GM18867 (cell line): ENCODE measurements around the gene MVB12B.
"Not testable (repeated sequence)": the region's sequence is repeated elsewhere in the genome, so short reads cannot be mapped to it uniquely, and the experiment has no call there.

ENCODE experiments used
- ATAC-seq: cut with Tn5 transposase; IDR thresholded peaks from one replicate; pipeline ENCODE4 v1.9.1; 2021; ENCODE audit warnings: mild to moderate bottlenecking, moderate library complexity; ENCODE audit not compliant: unreplicated experiment

The MVB12B gene

GRCh38 chr9:126464694-126465441, 138.2 kb downstream of the MVB12B start:
- no peak for ATAC-seq

DNA sequence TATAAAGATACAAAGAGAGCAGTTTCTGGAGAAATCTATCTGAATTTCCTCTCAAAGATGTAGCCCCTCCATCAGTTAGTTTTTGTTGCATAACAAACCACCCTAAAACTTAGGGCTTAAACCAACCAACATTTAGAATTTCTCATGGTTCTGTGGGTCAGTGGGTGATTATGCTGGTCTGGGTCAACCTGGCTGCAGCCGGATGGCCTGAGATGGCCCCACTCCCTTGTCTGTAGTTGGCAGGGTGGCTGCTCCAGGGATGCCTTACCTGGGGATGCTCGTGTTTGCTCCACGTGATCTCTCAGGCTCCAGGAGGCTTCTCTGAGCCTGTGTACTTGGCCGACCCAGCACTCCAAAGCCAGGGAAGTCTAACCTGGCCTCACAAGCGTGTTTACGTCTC, 139.3 kb downstream of the MVB12B start:
- ATAC-seq: no peak

- no peak for ATAC-seq
Measured at GRCh38 chr9:126468141-126468825, 141.7 kb downstream of the MVB12B start.

GRCh38 chr9:126470241-126470993, 143.8 kb downstream of the MVB12B start:
- ATAC-seq: peak; percentile 33

GRCh38 chr9:126471084-126471624, 144.5 kb downstream of the MVB12B start:
- peak; percentile 85 for ATAC-seq

GRCh38 chr9:126472198-126472947, 145.7 kb downstream of the MVB12B start:
- ATAC-seq: no peak

DNA sequence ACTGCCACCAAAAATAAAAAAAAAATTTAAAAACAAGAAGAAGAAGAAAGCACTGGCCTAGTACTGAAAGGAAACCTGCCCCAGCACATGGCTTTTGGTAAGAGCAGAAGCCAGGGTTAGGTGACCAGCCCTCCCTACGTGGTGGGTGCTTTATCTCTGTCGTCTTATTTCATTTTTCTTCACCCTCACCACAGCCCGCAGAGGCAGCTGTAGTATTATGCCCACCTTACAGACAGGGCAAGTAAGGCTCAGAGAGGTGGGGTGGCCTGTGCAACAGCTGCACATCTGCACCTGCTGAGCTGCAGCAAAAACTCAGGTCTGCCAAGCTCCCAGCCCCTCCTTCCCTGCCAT, 146.3 kb downstream of the MVB12B start:
- no peak for ATAC-seq

GRCh38 chr9:126474206-126474765, 147.7 kb downstream of the MVB12B start:
- no peak for ATAC-seq

GRCh38 chr9:126474786-126475485, 148.3 kb downstream of the MVB12B start:
- no peak for ATAC-seq

- ATAC-seq: no peak
Measured at GRCh38 chr9:126475933-126476555, 149.4 kb downstream of the MVB12B start.

- not testable (repeated sequence) for ATAC-seq
Measured at GRCh38 chr9:126477432-126477831, 150.8 kb downstream of the MVB12B start.

DNA sequence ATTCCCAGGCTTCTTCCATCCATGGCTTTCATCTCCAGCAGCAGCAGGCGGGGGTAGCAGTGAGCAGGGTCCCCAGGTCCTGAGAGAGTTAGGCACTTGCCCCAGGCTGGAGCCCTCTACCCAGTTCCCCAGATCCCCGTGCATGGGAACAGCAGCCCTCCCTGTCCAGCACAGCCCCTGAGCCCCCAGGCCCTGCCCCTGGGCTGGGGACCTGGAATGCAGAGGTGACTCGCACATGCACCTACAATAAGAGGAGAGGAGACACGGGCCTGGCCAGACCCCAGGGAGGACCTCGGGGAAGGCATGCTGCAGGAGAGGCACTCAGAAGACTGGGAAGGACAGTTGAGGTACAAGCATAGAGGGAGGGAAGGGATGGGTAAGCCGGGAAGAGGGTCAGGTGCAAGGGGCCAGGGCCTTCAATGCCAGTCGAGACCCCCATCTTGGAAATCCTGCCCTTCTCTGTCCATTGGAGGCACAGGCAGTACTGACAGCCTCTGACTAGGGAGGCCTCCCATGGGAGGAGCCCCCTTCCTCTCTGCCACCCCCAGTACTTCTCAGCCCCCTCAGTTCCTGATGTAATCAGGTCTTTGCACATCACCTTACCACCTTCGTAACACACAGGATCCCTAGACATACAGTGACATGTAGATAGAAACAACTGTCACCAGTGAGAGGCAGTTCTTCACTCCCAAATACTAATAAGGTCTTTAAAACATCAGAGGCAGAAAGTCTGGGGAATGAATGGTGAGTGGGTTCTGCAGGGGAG, 151.8 kb downstream of the MVB12B start:
- no peak for ATAC-seq

DNA sequence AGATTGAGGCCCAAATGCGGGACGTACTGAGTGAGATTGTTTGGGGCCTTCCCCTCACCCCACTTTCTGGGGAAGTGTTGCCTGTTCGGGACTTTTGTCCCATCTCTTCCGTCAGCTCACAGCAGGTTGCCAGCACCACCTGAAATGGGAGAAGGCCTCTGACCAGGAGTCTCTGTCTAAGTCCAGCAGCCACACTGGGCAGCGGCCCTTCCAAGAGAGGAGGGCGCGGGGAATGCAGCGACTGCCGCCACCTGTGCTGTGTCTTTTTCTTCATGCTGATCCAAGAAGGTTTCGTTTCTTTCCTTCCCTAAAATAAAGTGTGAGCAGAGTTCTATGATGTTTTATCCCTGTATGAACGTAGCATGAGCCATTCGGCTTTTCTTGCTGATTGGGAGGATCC, 152.9 kb downstream of the MVB12B start:
- no peak for ATAC-seq

GRCh38 chr9:126480813-126481212, 154.2 kb downstream of the MVB12B start:
- no peak for ATAC-seq

DNA sequence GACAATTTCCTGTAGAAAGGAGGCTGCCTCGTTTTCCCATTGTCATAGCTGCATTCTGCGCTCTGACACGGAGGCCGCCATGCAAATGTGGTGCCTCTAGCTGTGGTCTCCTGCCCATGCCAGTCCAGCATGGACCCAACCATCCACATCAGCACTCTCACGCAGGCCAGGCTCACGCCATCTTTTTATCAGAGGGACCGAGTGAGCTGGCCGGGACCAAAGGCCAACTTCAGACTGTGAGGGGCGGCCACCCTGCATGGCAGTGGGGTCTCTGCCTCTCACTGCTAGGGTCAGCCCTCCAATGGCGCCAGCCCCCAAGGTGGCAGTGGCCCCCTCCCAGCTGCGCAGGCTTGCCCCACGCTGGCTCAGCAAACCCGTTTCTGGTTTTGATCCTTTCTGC, 155.2 kb downstream of the MVB12B start:
- ATAC-seq: no peak

DNA sequence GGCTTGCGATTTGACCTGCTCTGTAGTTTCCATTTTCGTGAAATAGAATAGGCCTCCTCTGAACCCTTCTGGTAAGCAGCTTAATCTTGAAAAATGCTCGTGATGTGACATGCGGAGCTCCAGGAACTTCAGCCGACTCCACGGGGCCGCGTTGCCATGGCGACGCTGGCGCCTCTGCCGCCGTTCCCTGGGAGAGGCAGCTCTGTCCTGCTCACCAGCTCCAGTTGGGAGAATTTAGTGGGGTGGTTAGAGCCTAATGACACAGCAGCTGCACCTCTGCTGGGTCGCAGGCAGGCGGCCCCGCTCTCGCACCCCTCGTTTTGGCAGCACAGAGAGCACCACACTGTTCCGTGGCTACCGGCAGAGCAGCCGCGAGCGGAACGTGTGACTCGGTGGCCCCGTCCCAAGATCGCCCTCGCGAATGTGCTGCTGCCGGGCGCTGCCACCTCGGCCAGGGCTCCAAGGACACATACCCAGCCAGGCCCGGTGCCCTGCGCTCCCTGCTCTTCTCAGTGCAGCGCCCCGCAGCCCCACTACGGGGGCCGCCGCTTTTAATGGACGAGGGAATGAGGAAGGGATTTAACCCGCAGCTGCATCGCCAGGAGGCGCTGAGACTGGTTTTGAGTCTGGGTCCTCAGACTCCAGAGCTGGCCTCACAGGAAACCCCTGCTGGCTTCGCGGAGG, 155.9 kb downstream of the MVB12B start:
- ATAC-seq: no peak

DNA sequence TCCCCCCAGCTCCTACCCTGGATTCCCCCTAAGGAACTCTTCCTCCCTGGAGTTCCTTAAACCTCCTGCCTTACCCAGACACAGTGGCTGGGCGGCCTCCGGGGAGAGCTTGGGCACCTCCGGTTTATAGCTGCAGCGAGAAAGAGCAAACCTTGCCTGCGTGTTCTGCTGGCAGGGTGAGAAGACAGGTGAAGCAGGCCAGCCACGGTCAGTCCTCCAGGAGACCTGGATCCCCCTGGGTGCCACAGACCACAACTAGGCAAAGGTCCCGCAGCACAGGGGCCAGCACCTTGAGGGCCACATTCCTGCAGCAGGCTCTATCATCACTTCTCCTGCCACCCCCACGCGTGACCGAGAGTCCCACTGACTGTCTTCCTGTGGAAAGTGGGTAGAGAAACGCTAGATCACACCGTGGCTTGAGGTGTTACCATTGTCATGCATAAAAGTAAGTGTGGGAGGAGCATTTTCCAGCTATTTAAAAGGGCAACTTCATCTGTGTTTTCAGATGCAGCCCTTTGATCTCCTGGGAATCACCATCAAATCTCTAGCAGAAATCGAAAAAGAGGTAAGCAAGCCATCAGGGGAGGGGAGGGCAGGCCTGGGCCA, 156.9 kb downstream of the MVB12B start:
- no peak for ATAC-seq

GRCh38 chr9:126485662-126486061, 159.0 kb downstream of the MVB12B start:
- no peak for ATAC-seq
